ENCODE data around the gene PLCXD3.

The PLCXD3 gene

GRCh38 chr5:41410737-41411136 lies 99.7 kb downstream of the PLCXD3 start:
- DNase-seq: no peak

DNA sequence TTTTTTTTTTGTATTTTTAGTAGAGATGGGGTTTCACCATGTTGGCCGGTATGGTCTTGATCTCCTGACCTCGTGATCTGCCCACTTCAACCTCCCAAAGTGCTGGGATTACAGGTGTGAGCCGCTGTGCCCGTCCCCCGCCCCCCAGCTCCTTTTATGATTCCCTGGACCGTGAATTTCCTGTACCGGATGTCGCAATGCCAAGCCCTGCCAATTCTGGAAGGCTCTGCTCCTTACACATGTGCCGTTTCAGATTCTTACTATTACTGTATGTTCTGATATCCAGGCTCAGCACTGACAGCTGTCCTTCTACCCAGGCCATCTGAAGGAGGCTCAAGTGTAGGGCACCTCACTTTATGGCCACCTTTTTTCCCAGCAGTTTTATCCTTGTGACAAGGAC lies 100.1 kb downstream of the PLCXD3 start:
- DNase-seq: no peak

DNA sequence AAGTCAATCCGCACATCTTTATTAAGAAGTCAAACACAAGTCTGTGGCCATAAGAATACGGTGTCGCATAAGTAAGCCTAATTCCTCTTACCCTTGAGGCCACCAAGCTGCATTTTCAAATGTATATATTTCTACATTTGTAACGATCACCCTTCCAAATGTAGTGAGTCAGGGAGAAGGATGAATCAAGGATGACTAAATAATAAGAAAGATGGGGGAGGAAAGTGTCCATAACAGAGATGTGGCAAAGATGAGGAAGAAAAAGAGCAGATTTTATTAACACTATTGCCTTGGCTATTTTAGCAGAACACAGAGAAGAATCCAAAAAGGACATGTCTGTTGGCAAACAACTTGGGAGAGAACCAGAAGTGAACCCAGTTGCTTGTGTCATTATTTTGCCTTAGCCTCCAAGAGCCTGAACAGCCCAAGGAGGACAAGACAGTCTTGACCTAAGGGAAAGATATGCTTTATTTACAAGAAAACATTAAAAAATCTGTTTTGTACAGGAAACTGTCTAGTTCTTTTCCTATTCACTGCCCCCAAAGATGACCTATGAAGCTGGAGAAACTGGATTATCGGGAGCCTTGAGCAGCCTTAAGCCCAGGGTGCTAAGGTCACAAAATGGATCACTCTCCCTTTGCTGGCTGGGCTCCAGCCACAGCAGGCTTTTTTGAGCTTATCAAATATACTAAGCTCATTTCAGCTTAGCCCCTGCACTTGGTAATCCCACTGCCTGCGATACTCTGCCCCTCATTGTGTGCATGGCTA lies 101.5 kb downstream of the PLCXD3 start:
- DNase-seq: no peak

DNA sequence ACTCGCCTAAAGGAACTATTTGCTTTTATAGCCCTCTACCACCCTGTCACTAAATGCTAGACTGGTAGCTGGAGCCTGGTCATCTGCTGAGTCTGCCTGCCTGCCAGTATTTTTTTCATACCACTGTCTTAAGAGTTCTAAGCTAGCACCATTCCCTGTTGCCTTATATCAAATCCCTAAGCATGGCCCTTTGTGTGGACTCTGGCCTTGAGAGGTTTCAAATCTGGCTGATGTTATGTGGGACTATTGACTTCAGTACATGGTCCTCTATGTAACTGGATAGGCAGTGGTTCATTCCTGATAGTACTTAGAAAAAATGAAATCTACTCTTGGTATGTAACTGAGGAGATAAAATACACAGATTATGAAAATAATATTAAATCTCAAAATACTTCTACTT lies 103.5 kb downstream of the PLCXD3 start:
- DNase-seq: no peak

DNA sequence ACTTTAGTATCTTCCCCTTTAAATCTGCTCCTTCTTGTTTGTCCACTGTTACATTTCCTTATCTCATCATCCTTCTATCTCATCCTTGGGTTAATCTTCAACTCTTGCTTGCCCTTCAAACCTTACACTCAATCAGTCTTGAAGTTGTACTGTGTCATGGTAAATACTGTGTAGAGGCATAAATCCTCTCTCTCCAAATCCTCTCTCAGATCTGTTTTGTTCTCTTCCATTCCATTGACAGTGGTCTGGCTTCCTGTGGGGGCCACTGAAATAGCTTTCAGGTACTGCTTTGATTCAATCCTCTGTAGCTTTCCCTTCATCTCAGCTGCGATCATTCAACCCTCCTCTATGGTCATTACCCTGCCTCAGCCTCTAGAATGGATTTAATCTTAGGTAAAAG lies 104.0 kb downstream of the PLCXD3 start:
- no peak for DNase-seq

GRCh38 chr5:41404757-41405156 lies 105.6 kb downstream of the PLCXD3 start:
- DNase-seq: no peak

DNA sequence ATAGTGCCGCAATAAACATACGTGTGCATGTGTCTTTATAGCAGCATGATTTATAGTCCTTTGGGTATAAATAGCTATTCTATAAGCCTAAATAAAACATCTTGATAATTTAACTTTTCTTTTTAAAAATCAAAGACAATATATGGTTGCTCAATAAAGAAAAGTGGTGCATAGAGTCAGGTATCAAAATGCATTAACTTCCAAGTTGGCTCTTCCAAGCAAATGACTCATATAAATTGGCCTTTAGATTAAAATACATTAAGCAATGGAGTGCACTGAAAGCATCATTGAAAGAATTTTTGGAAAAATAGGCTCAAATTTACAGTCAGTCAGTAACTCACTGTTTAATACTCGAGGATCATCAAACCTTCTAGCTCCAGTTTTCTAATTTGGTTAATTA lies 106.6 kb downstream of the PLCXD3 start:
- no peak for DNase-seq

DNA sequence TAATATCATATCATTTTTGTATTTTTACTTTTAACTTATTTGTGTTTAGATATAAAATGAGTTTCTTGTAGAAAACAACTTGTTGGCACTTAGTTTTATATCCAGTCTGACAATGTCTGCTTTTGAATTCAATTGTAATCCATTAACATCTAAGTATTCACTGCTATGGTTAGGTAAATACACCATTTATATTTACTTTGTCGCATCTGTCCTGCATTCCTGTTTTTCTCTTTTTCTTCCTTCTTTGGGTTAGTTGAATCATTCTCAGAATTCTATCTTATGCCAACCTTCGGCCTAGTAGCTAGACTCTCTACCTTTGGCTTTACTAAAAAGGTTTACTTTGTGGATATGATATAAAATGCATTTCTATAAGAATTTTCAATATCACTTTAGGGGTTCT lies 107.6 kb downstream of the PLCXD3 start:
- DNase-seq: no peak

- DNase-seq: no peak
Measured at GRCh38 chr5:41399839-41400238, 110.6 kb downstream of the PLCXD3 start.

DNA sequence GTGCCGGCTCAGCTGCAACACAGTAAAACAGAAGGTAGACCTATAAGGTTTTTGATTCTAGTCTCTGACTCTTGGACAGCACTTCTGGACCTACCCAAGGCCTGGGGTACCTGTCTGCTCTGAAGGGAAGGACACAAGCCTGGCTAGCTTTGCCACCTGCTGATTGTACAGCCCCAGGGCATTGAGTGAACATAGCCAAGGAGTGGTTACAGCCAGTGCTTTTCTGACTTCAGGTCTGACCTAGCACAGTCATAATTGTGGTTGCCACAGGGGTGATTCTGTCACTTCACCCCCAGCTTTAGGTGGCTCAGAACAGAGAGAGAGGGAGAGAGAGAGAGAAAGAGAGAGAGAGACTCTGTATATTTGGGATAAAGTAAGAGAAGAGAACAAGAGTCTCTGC lies 118.4 kb downstream of the PLCXD3 start:
- no peak for DNase-seq

- no peak for DNase-seq
Measured at GRCh38 chr5:41374631-41375030, 135.8 kb downstream of the PLCXD3 start.

DNA sequence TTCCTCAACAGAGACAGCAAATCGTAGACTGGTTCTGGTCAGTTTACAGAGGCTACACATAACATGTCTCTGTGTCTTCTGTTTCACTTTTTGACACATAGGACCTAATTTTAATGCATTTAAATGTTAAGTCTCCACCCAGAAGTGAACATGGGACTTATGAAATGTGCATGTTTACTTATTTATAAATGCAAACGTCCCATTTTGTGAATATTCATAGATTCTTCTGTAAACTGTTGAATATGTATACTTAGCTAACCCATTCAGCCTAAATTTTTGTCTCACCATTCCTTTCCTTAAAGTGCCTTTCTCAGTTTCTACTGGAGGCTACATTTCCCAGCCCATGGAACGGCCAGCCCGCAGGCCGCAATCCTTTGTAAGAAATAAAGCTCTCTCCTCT lies 137.2 kb downstream of the PLCXD3 start:
- no peak for DNase-seq

DNA sequence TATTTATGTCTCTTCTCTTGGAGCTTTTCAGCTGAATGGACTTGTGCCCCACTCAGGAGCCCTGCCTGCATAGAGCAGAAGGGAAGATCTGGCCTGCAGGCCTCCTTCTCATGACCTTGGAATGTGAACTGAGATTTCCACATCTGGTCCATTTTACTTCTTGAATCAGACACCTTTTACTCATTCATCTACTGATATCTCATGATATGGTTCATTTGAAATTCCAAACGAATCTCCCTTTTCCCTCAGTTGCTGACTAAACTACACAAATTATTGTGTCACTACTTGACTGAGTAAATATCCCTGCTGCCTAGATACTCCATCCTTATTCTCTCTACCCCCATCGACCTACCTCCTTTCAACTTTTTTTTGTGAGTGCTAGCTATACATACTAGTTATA lies 138.7 kb downstream of the PLCXD3 start:
- no peak for DNase-seq

DNA sequence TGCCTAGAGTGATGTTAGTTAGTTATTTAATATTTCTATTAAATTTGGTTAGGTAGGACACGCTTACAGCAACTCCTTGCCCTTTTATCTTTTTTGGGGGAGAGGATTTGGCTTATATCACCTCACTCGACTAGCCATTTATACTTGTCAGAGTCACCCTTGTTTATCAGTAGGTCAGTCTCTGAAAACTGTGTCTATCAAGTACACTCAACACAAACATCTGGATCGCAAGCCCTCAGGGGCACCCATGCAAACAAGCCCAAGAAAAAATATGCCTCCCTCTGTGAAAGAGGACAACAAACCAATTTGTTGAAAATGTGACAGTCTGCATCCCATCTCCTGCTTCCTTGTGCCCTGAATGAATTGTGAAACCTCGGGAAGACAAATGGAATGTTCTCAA lies 139.9 kb downstream of the PLCXD3 start:
- DNase-seq: no peak

GRCh38 chr5:41369799-41370198 lies 140.6 kb downstream of the PLCXD3 start:
- DNase-seq: no peak

DNA sequence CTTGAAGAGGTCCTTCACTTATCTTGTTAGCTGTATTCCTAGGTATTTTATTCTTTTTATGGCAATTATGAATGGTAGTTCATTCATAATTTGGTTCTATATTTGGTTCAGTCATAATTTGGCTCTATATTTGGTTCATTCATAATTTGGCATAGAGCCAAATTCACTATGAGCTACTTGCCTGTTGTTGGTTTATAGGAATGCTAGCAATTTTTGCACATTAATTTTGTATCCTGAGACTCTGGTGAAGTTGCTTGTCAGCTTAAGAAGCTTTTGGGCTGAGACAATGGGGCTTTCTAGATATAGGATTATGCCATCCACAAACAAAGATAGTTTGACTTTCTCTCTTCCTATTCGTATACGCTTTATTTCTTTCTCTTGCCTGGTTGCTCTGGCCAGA lies 142.2 kb downstream of the PLCXD3 start:
- no peak for DNase-seq

GRCh38 chr5:41365369-41365768 lies 145.0 kb downstream of the PLCXD3 start:
- DNase-seq: no peak

DNA sequence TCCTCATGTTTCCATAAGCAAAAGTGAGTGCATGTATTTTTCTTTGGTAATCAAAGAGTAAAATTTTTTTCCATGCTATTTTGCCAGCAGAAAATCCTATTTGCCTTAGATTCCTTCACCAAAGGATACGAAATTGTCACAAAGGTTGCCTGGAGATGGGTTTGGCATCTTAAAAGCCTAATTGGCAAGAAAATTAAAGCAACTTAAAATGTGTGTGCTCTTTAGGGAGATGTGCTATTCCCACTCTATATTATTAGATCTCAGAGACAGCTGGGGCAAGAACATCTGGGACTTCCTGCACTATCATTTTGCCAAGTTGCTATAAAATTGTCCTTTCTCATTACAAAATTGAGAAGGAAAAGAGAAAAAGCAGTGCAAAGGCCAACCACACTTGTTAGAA lies 146.1 kb downstream of the PLCXD3 start:
- DNase-seq: no peak

- no peak for DNase-seq
Measured at GRCh38 chr5:41363343-41363986, 146.9 kb downstream of the PLCXD3 start.

DNA sequence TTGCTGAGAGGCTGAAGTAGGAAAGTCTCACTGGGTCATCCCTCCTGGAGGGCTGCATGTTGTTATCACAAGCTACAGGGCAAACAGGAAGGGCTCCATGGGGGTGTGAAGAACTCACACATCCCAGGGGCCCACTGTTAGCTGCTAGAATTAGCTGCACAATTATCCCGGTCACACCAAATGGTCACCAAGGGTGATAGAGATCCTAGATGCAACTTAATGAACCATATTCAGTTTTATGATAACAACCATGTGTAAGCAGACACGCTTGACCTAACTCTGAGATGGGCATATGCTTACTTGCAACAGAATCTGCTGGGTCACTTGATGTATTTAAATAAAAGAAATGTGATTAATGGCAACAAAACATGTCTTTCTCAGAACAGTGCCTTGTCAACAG lies 153.6 kb downstream of the PLCXD3 start:
- no peak for DNase-seq

GRCh38 chr5:41349846-41350245 lies 160.6 kb downstream of the PLCXD3 start:
- DNase-seq: no peak

DNA sequence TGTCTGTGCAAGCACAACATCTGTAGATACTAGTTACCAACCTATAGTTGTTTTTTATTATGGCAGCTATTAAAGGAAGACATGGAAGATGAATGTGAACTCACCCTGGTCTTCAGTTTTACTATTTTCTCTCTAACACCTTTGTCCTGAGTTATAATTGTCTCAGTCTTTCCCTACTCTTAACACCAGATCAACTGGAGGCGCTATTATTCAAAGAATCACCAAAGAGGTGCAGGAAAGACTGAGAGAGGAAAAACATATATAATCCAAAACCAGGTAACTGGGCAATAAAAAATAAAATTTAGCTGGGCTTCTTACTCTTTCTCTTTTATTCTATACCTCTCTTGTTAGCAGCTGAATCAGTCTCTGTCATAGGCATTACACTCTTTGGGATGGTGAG lies 162.8 kb downstream of the PLCXD3 start:
- no peak for DNase-seq

- DNase-seq: no peak
Measured at GRCh38 chr5:41346609-41347008, 163.8 kb downstream of the PLCXD3 start.

GRCh38 chr5:41345295-41345694 lies 165.1 kb downstream of the PLCXD3 start:
- DNase-seq: no peak

DNA sequence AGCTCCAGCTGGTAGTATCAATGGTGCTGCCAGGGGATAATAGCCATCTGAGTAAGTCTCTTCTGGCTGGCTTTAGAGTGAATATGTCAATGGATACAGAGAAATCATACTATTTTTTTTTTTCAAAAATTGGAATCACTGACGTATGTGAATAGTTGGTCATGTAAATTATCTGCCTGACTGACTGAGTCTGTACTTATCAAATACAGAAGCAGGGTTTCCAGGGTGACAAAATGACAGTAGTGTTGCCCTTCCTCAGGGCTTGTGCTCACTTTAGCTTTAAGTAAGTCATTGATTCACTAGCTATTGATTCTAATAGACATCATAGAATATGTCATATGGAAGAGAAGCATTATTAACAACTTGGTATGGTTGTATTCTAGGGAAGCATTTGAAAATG lies 171.1 kb downstream of the PLCXD3 start:
- no peak for DNase-seq
